ENCODE data around the gene HOXD10.

The HOXD10 gene

DNA sequence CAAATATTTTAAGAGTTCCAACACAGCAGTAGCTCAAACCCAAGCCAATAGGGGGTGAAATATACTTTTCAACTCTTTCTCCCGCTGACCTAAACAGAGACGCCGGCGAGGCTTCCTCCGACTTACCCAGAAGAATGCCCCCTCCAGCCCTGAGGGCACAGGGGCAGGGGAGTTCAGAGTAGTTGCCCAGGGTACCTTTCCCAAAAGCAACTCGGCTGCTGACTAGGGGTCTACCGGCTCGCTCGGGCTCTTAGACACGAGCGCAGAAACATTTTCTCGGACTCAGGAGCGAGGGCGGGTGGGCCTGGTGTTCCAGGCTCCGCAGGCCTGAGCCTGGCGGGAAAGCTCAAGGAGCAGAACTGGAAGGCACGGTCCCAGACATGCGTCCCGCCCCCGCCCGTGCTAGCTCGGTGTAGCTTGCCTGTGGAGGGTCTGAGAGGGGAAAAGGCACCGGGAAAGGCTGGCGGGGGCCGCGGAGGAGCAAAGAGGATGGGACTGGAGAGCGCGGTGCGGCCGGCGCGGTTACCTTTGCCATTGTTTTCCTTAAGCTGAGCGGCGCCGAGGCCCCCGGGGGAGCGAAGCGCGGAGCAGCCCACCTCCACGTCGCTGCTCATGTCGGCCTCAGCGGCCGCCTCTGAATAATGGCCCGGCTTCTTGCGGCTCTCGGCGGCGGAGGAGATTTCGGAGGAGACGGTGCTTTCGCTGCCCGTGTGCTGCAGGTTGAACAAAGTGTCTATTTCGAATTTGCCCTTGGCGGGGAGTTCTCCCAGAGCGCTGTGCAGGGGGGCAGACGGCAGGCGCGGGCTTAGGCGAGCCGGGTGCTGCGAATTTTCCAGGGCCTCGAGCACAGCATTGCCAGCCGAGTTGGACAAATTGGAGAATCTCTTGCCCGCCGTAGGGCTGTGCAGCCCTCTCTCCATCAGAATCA is 33.5 kb upstream of the HOXD10 start:
- in situ Hi-C loops (cut with MboI; ENCODE audit: low pct_unique_long_range_greater_than_20kb, low sequenced_read_pairs, unreplicated experiment): loop anchor here (25.0 kb wide), 2 partner anchors 396 to 1746 kb away; partner anchors contain the start of gene SP9
- peak; percentile 19 for DNase-seq (ENCODE audit: low spot score)
- TF ChIP-seq, protein P1, sequence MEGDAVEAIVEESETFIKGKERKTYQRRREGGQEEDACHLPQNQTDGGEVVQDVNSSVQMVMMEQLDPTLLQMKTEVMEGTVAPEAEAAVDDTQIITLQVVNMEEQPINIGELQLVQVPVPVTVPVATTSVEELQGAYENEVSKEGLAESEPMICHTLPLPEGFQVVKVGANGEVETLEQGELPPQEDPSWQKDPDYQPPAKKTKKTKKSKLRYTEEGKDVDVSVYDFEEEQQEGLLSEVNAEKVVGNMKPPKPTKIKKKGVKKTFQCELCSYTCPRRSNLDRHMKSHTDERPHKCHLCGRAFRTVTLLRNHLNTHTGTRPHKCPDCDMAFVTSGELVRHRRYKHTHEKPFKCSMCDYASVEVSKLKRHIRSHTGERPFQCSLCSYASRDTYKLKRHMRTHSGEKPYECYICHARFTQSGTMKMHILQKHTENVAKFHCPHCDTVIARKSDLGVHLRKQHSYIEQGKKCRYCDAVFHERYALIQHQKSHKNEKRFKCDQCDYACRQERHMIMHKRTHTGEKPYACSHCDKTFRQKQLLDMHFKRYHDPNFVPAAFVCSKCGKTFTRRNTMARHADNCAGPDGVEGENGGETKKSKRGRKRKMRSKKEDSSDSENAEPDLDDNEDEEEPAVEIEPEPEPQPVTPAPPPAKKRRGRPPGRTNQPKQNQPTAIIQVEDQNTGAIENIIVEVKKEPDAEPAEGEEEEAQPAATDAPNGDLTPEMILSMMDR (IDR thresholded peaks at IDR 0.05; ENCODE audit: extremely low read depth, insufficient read depth, missing control alignments): no peak

DNA sequence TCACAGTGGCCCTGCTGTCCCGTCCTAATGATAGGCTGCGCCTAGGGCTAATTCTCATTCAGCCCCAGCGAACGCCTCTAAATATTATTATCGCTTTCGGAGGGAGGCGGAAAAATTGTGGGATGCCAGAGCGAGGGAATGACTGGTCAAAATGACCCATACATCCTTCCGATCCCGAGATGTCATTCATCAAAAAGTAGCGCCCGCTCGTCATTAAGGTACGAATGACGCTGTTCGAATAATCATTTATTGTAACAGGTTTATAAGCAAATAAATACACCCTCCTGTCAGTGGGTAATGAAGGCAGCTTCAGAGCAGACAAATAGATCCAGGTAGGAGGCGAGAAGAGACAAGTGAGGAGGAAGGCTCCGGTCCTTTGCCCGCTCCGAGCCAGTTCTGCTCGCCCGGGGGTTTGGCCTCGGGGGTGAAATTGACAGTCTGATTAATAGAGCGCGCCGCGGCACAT is 32.7 kb upstream of the HOXD10 start, which contains the start of gene EVX2:
Gene EVX2 (minus strand): TSS at position 167 of the 466 bp plus-strand sequence. CDS start 186 bp downstream, outside the sequence.
- TF ChIP-seq, protein P1 (IDR thresholded peaks at IDR 0.05; ENCODE audit: extremely low read depth, insufficient read depth, missing control alignments): no peak
- peak; percentile 27 for DNase-seq (ENCODE audit: low spot score)
- in situ Hi-C loops (cut with MboI; ENCODE audit: low pct_unique_long_range_greater_than_20kb, low sequenced_read_pairs, unreplicated experiment): loop anchor here (25.0 kb wide), 2 partner anchors 397 to 1747 kb away; partner anchors contain the start of gene SP9

DNA sequence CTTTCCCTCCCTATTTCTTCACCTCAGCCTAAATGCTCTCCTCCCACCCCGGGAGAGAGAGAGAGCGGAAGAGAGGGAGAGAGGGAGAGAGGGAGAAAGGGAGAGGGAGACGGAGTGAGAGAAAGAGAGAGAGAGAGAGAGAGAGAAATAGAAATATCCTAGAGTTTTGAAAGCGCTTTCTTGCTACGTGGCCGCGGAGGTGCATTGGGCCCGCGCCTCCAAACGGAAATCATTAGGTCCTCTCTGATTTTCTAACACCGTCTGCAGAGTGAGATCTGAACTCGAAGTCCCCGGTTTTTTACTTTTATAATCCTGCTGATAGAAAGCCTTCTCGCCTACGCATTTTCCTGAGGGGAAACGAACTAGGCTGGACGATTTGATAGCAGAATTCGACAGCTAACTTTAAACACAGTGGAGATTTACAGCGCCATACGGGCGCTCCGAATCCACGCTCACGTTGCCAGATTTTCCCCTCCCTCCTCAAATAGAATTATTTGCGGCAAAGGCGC is 31.9 kb upstream of the HOXD10 start:
- in situ Hi-C loops (cut with MboI; ENCODE audit: low pct_unique_long_range_greater_than_20kb, low sequenced_read_pairs, unreplicated experiment): loop anchor here (25.0 kb wide), 2 partner anchors 397 to 1747 kb away; partner anchors contain the start of gene SP9
- peak; percentile 21 for DNase-seq (ENCODE audit: low spot score)
- TF ChIP-seq, protein P1 (IDR thresholded peaks at IDR 0.05; ENCODE audit: extremely low read depth, insufficient read depth, missing control alignments): no peak

DNA sequence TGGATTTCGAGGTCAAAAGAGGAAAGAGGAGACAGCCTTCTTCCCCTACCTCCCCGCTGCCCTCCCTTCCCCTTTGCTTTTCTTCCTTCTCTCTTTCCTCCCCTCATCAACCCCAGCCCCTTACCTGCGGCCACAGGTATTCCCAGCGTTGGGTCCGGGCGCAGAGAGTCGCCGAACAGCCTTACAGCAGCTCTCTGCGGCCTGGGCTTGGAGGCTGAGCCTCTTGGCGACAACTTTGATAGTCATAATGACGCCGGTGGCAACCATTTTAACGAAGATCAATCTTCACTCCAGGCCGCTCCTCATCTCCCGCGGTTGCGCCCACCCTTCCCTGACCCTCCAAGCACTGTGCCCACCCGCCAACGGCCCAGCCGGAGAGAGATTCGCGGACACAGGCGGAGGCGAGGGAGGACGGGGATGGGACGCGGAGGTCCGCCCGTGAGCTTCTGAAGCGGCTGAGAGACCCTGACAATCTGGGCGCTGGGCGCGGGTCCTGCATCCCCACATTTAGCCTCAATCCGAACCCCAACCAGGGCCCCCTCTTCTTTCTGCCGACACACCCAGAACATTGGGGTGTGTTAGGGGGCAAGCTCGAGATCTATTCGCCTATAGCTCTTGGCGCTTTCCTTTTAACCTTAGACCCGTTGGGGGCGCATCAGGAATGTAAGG is 31.3 kb upstream of the HOXD10 start:
- in situ Hi-C loops (cut with MboI; ENCODE audit: low pct_unique_long_range_greater_than_20kb, low sequenced_read_pairs, unreplicated experiment): loop anchor here (25.0 kb wide), 2 partner anchors 398 to 1748 kb away; partner anchors contain the start of gene SP9
- peak; percentile 33 for DNase-seq (ENCODE audit: low spot score)
- TF ChIP-seq, protein P1 (IDR thresholded peaks at IDR 0.05; ENCODE audit: extremely low read depth, insufficient read depth, missing control alignments): no peak

DNA sequence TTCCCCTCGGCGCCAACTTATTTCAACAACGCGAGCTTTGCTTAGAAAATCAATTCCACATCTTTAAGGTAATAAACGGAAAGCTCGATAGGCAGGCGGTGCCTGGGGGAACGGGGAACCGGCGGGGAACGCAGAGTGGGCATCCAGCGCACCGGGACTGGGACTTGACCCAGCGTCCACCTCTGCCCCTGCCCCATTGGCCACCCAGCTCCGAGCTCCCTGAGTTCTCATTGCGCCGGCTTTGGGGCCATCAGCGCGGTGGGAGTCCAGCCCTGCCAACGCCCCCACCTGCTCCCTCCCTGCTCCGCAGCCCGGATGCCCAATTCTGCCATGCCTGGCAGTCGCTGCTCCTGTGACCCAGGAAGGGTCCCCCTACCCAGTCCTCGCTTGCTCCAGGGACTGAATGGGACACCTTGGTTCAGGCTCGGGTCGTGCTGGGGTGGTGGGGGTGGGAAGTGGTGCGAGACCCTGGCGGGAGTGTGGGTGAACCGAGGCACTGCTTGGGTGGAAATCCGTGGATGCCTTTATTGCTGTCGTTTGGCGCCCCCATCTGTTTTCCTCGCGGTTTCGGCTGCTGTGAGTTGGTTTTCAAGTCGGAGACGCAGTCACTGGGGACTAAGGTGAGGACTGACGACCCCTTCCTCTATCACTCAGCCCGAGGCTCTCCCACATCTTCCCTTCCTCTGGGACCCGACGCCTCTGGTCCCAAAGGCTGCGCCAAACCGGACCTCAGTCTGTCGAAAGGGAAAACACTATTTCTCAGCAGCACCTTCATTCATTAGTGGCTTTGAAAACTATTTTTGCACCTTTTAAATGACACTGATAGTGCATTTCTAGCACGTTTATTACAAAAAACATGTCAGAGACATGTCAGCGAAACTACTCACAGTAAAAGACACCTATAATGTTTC is 30.5 kb upstream of the HOXD10 start:
- peak; percentile 64 for DNase-seq (ENCODE audit: low spot score)
- TF ChIP-seq, protein P1 (IDR thresholded peaks at IDR 0.05; ENCODE audit: extremely low read depth, insufficient read depth, missing control alignments): peak; percentile 62

More for the DNA sequence above, 30.5 kb upstream of the HOXD10 start:
- in situ Hi-C loops (cut with MboI; ENCODE audit: low pct_unique_long_range_greater_than_20kb, low sequenced_read_pairs, unreplicated experiment): loop anchor here (25.0 kb wide), 2 partner anchors 399 to 1749 kb away; partner anchors contain the start of gene SP9

All from GM13977 (cell line).